Activated CD4-positive, alpha-beta T cell treated with anti-CD3 and anti-CD28 coated beads, Interleukin-2, amount 50 U/mL, for 16 hours (primary cell): ENCODE results near the gene HGFAC.

Experiments used
- DNase-seq: peaks from one replicate; pipeline ENCODE4 v3.0.0-alpha.2; 2020

The HGFAC gene

GRCh38 chr4:3492741-3493719, 51.3 kb downstream of the HGFAC start:
- DNase-seq: no peak

GRCh38 chr4:3493720-3494461, 52.1 kb downstream of the HGFAC start:
- no peak for DNase-seq

- no peak for DNase-seq
Observed at GRCh38 chr4:3494462-3494871, 52.7 kb downstream of the HGFAC start.

- DNase-seq: no peak
Observed at GRCh38 chr4:3495204-3495975, 53.6 kb downstream of the HGFAC start.

- DNase-seq: no peak
Observed at GRCh38 chr4:3496021-3496420, 54.3 kb downstream of the HGFAC start.

GRCh38 chr4:3497095-3497494, 55.3 kb downstream of the HGFAC start:
- DNase-seq: no peak

- no peak for DNase-seq
Observed at GRCh38 chr4:3497523-3498389, 56.0 kb downstream of the HGFAC start.

- no peak for DNase-seq
Observed at GRCh38 chr4:3498407-3498806, 56.6 kb downstream of the HGFAC start.
